HepG2 (cell line): ENCODE measurements around the gene DOCK9. TPM values are rescaled to one million over a fixed set of nuclear protein-coding genes. Genes with fewer than 3 reads are reported as not detected.

Experiments used
- ATAC-seq: fragments of 200-7000 bp; cut with Tn5 transposase; 3 replicates; pipeline ENCODE4 v1.9.1; 2020; ENCODE audit warnings: mild to moderate bottlenecking, moderate library complexity
- BruUV-seq: library from RNA; stranded (reverse); fragments of 400-500 nt; replicated peaks from 2 replicates; lab custom pipeline; 2021; lab: Mats Ljungman, UMichigan
- CTCF ChIA-PET: fragments of 300-600 bp; formaldehyde crosslinking; extraction: SDS; loops from one replicate; lab custom pipeline; 2021; ENCODE audit warnings: low total read pairs, inconsistent platforms, low intra/inter-chr PET ratio; lab: Yijun Ruan, JAX
- POLR2A ChIA-PET: fragments of 350-600 bp; sonication (Branson Sonifier 250); formaldehyde crosslinking; loops from one replicate; lab custom pipeline; 2020; ENCODE audit warnings: antibody characterized with exemption, inconsistent platforms; lab: Yijun Ruan, JAX
- DNase-seq: peaks from one replicate; pipeline ENCODE4 v3.0.0-alpha.2; 2015; ENCODE audit warnings: low spot score
- FAIRE-seq: peaks from 3 replicates; lab custom pipeline; 2011; peaks lifted over from hg19 to GRCh38; lab: Jason Lieb, UNC
- H2AFZ ChIP-seq: one replicate; pipeline ENCODE4 v1.6.1; 2011; ENCODE audit warnings: low read length, inconsistent platforms
- H3K27ac ChIP-seq: fragments of 300-600 bp; 3 replicates; pipeline ENCODE4 v1.8.0; 2011; ENCODE audit warnings: mixed run types, mild to moderate bottlenecking, mixed read lengths, low read length, inconsistent platforms; ENCODE audit not compliant: insufficient read depth; ENCODE audit errors: extremely low read length
- H3K27me3 ChIP-seq, 2 experiments: fragments of 200-600 bp in 1 of 2; 2 replicates in 1 of 2; 3 replicates in 1 of 2; pipeline versions ENCODE4 v1.6.0 to v1.8.0; 2011; ENCODE audit warnings: low read length in 2 of 2, mild to moderate bottlenecking in 2 of 2, moderate library complexity in 2 of 2, inconsistent platforms in 1 of 2; ENCODE audit not compliant: insufficient read depth in 2 of 2, control insufficient read depth in 1 of 2
- H3K36me3 ChIP-seq, 2 experiments: fragments of 200-600 bp in 1 of 2; replicated peaks in 1 of 2; 2 replicates in 1 of 2; 3 replicates in 1 of 2; pipeline versions ENCODE4 v1.5.1 to v1.8.0; 2011; ENCODE audit warnings: low read length in 2 of 2, inconsistent platforms in 1 of 2; ENCODE audit not compliant: insufficient read depth in 2 of 2, control insufficient read depth in 1 of 2
- H3K4me1 ChIP-seq: 2 replicates; pipeline ENCODE4 v1.5.1; 2012; ENCODE audit warnings: low read length, inconsistent platforms; ENCODE audit not compliant: insufficient read depth
- H3K4me2 ChIP-seq: 2 replicates; pipeline ENCODE4 v1.6.0; 2011; ENCODE audit warnings: low read depth, low read length, inconsistent platforms
- H3K4me3 ChIP-seq, 3 experiments: fragments of 200-600 bp in 1 of 3; sonication (generic), shearing (Covaris generic) in 1 of 3; replicated peaks in 1 of 3; 2 replicates each; pipeline ENCODE4 v1.5.1; 2011 to 2016; ENCODE audit warnings: low read length in 3 of 3, inconsistent platforms in 2 of 3, low read depth in 2 of 3, mild to moderate bottlenecking in 2 of 3, control low read depth in 1 of 3, mixed read lengths in 1 of 3; ENCODE audit not compliant: insufficient read depth in 1 of 3
- H3K79me2 ChIP-seq: one replicate; pipeline ENCODE4 v1.6.1; 2011; ENCODE audit warnings: low read length, inconsistent platforms; ENCODE audit not compliant: insufficient read depth
- H3K9ac ChIP-seq: 2 replicates; pipeline ENCODE4 v1.6.0; 2011; ENCODE audit warnings: mild to moderate bottlenecking, low read depth, low read length, inconsistent platforms; ENCODE audit not compliant: insufficient read depth
- H3K9me3 ChIP-seq: 2 replicates; pipeline ENCODE4 v1.5.1; 2012; ENCODE audit warnings: mild to moderate bottlenecking, low read length
- H4K20me1 ChIP-seq: 2 replicates; pipeline ENCODE4 v1.6.0; 2011; ENCODE audit warnings: inconsistent platforms, mild to moderate bottlenecking, low read length, moderate library complexity; ENCODE audit not compliant: insufficient read depth
- CBX1 ChIP-seq: IDR thresholded peaks from one replicate; pipeline ENCODE4 v1.6.1; 2016; ENCODE audit warnings: antibody characterized with exemption, low read depth
- EEA1 ChIP-seq: sonication (generic); formaldehyde crosslinking; IDR thresholded peaks from 2 replicates; pipeline ENCODE4 v1.5.1; 2020; ENCODE audit warnings: mild to moderate bottlenecking, missing genetic modification reagents, borderline replicate concordance
- FOXJ3 ChIP-seq: sonication (generic); formaldehyde crosslinking; IDR thresholded peaks from 2 replicates; pipeline ENCODE4 v1.4.0; 2020; ENCODE audit warnings: missing genetic modification reagents, mild to moderate bottlenecking, borderline replicate concordance
- JUN ChIP-seq: sonication (generic); formaldehyde crosslinking; IDR thresholded peaks from 2 replicates; pipeline ENCODE4 v1.4.0; 2020; ENCODE audit warnings: mild to moderate bottlenecking, missing genetic modification reagents
- KLF15 ChIP-seq: sonication (generic); formaldehyde crosslinking; IDR thresholded peaks from 2 replicates; pipeline ENCODE4 v1.8.1; 2023; ENCODE audit warnings: borderline replicate concordance, mild to moderate bottlenecking, inconsistent platforms, missing genetic modification reagents, mixed read lengths
- MAZ ChIP-seq, 2 experiments: sonication (generic) in 1 of 2; formaldehyde crosslinking in 1 of 2; IDR thresholded peaks; 2 replicates each; pipeline versions ENCODE4 v1.5.0 to v1.6.1; 2012 to 2020; ENCODE audit warnings: low read depth in 2 of 2, mild to moderate bottlenecking in 2 of 2, borderline replicate concordance in 1 of 2, improper control_type of control experiment in 1 of 2, low read length in 1 of 2, missing genetic modification reagents in 1 of 2, moderate library complexity in 1 of 2
- NPAS2 ChIP-seq: sonication (generic); formaldehyde crosslinking; IDR thresholded peaks from 2 replicates; pipeline ENCODE4 v1.8.0; 2022; ENCODE audit warnings: mild to moderate bottlenecking, missing genetic modification reagents, borderline replicate concordance
- U2AF2 ChIP-seq: fragments of 200-400 bp; formaldehyde crosslinking; IDR thresholded peaks from 2 replicates; pipeline ENCODE4 v1.6.1; 2017; ENCODE audit warnings: low read depth, mild to moderate bottlenecking, low read length
- ZKSCAN5 ChIP-seq: sonication (generic); formaldehyde crosslinking; IDR thresholded peaks from 2 replicates; pipeline ENCODE4 v1.5.1; 2020; ENCODE audit warnings: mild to moderate bottlenecking, missing genetic modification reagents
- ZNF607 ChIP-seq: sonication (generic); formaldehyde crosslinking; IDR thresholded peaks from 2 replicates; pipeline ENCODE4 v1.5.1; 2020; ENCODE audit warnings: missing genetic modification reagents, mild to moderate bottlenecking, borderline replicate concordance
- ZNF782 ChIP-seq: sonication (generic); formaldehyde crosslinking; IDR thresholded peaks from 2 replicates; pipeline ENCODE4 v1.4.0; 2020; ENCODE audit warnings: missing genetic modification reagents, mild to moderate bottlenecking, borderline replicate concordance
- ZNF792 ChIP-seq: IDR thresholded peaks from 2 replicates; pipeline ENCODE4 v1.6.1; 2016
- WGBS: methylation state at CpG from one replicate; pipeline ENCODE4 v1.1.6; 2017; ENCODE audit warnings: low lambda C conversion rate; 5-methylcytosine and 5-hydroxymethylcytosine counted together
- in situ Hi-C: cut with HindIII; loops from 2 replicates; pipeline ENCODE4 v1.10.0; 2017; ENCODE audit warnings: low pct_unique_long_range_greater_than_20kb; ENCODE audit not compliant: extremely low pct_ligation_motif_present
- intact Hi-C: fragments of 100-400 bp; cut with micrococcal nuclease; formaldehyde crosslinking; loops from one replicate; pipeline ENCODE4 v1.10.0; 2022; ENCODE audit not compliant: unreplicated experiment
- polyA plus RNA-seq, 8 experiments: library from polyadenylated mRNA; depleted of rRNA in 3 of 8; stranded (reverse) in 7 of 8; unstranded in 1 of 8; fragments of >200 nt; fragmentation: Illumina TruSeq in 4 of 8; extraction: Trizol in 4 of 8; gene quantifications; 2 replicates each; pipeline versions ENCODE4 v1.2.1 to v1.2.3, GENCODE V29; 2011 to 2016; ENCODE audit warnings: low read depth in 4 of 8, missing spikeins in 1 of 8, mixed read lengths in 1 of 8; ENCODE audit not compliant: insufficient read depth in 1 of 8
- total RNA-seq, 5 experiments: library from RNA; depleted of rRNA; stranded (reverse); fragments of >200 nt; fragmentation: Illumina TruSeq; extraction: Trizol; gene quantifications; 2 replicates each; pipeline ENCODE4 v1.2.3, GENCODE V29; 2016; ENCODE audit warnings: low read depth in 1 of 5
- TF ChIP-seq, protein P1 (sequence below): sonication (generic); formaldehyde crosslinking; IDR thresholded peaks from 2 replicates; pipeline ENCODE4 v1.4.0; 2020; ENCODE audit warnings: missing genetic modification reagents, borderline replicate concordance
- TF ChIP-seq, protein P2 (sequence below): sonication (generic); formaldehyde crosslinking; IDR thresholded peaks from 2 replicates; pipeline ENCODE4 v1.5.0; 2020; ENCODE audit warnings: missing genetic modification reagents, mild to moderate bottlenecking, borderline replicate concordance
- TF ChIP-seq, protein P3 (sequence below): sonication (generic); formaldehyde crosslinking; IDR thresholded peaks from 2 replicates; pipeline ENCODE4 v1.4.0; 2020; ENCODE audit warnings: missing genetic modification reagents, borderline replicate concordance
- TF ChIP-seq, protein P4 (sequence below): IDR thresholded peaks from 2 replicates; pipeline ENCODE4 v1.6.1; 2016; ENCODE audit warnings: control low read depth

DOCK9 gene
- total and polyA plus RNA-seq, 2 of the 13 experiments (the other 11 are each of a cell fraction or from before 2014, with no cell fraction given): 0.44 to 0.97 TPM

DNA sequence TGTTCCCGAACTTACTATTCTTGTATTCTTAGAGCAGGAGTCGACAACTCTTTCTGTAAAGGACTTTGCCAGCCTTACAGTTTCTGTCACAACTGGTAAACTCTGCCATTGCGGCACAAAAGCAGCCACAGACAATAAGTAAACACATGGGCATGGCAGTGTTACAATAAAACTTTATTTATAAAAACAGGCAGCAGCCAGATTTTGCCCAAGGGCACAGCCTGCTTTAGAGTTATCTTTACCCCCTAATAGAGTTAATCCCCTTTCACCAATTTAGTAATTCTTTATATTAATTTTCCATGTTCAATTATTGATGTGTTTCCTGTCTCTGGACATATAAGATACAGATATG lies 19.4 kb downstream of the DOCK9 start (continued):
- TF ChIP-seq, protein P1, sequence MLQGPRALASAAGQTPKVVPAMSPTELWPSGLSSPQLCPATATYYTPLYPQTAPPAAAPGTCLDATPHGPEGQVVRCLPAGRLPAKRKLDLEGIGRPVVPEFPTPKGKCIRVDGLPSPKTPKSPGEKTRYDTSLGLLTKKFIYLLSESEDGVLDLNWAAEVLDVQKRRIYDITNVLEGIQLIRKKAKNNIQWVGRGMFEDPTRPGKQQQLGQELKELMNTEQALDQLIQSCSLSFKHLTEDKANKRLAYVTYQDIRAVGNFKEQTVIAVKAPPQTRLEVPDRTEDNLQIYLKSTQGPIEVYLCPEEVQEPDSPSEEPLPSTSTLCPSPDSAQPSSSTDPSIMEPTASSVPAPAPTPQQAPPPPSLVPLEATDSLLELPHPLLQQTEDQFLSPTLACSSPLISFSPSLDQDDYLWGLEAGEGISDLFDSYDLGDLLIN (CRISPR knock-in tag): no peak

DNA sequence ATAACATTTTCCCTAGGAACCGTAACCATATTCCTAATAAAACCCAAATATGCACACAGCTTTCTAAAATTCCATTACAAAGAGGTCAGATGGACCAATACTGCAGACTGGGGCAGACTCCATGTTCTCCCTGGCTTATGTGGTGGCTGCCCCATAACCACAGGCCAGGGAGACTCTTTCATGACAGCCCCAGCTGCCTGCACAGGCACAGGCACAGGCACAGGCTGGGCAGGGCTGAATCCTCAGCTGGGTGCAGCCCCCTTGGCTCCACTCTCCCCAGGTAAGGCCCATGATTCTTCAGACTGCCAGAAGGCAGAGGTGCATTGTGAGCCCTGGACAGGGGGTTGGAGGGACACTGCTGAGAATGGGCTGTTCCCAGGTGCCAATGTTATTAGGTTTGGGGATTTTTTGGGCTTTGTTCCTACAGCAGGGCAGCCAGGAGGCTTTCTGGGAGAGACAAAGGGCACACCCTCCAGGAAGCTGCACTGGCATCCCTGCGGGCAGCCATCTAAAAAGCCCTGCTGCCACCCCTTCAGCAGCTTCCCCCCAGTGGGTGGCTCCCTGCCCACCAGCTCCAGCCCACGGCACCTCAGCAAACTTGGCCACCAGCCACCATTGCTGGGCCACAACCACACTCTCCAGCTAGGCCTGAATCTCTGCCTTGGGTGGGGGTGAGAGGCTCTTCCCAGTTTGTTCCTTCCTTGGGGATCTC lies 20.0 kb downstream of the DOCK9 start:
- CTCF ChIA-PET: no interaction called here
- H3K4me3 ChIP-seq: no peak overlapping the region
- intact Hi-C loops: no loop called here
- H3K36me3 ChIP-seq: no peaks in the 10 kb centered on the region
- BruUV-seq: no TSS peak
- H3K9ac ChIP-seq: no peak overlapping the region
- H3K27me3 ChIP-seq: no peaks in the 10 kb centered on the region
- H2AFZ ChIP-seq: no peak overlapping the region
- H3K4me2 ChIP-seq: no peak overlapping the region
- POLR2A ChIA-PET: no interaction called here
- in situ Hi-C loops: no loop called here
- no peak for FAIRE-seq
- H3K9me3 ChIP-seq: no peaks in the 10 kb centered on the region
- WGBS: 73% methylated on average over 2 of the region's 3 CpGs
- DNase-seq: no peak
- H3K27ac ChIP-seq: no peak overlapping the region
- H4K20me1 ChIP-seq: no peaks in the 10 kb centered on the region
- H3K4me1 ChIP-seq: peaks cover 5% of the 10 kb centered on the region; the same call in 1 of the 2 replicates
- ATAC-seq: no peak
- H3K79me2 ChIP-seq: no peaks in the 10 kb centered on the region
- TF ChIP-seq ZNF782 (CRISPR knock-in tag): no peak
- TF ChIP-seq, protein P2, sequence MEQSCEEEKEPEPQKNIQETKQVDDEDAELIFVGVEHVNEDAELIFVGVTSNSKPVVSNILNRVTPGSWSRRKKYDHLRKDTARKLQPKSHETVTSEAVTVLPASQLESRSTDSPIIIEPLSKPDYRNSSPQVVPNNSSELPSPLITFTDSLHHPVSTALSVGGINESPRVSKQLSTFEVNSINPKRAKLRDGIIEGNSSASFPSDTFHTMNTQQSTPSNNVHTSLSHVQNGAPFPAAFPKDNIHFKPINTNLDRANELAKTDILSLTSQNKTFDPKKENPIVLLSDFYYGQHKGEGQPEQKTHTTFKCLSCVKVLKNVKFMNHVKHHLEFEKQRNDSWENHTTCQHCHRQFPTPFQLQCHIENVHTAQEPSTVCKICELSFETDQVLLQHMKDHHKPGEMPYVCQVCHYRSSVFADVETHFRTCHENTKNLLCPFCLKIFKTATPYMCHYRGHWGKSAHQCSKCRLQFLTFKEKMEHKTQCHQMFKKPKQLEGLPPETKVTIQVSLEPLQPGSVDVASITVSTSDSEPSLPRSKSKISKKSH: no peak
- TF ChIP-seq ZNF607 (CRISPR knock-in tag): no peak
- TF ChIP-seq ZNF792 (CRISPR knock-in tag): no peak
- TF ChIP-seq, protein P3, sequence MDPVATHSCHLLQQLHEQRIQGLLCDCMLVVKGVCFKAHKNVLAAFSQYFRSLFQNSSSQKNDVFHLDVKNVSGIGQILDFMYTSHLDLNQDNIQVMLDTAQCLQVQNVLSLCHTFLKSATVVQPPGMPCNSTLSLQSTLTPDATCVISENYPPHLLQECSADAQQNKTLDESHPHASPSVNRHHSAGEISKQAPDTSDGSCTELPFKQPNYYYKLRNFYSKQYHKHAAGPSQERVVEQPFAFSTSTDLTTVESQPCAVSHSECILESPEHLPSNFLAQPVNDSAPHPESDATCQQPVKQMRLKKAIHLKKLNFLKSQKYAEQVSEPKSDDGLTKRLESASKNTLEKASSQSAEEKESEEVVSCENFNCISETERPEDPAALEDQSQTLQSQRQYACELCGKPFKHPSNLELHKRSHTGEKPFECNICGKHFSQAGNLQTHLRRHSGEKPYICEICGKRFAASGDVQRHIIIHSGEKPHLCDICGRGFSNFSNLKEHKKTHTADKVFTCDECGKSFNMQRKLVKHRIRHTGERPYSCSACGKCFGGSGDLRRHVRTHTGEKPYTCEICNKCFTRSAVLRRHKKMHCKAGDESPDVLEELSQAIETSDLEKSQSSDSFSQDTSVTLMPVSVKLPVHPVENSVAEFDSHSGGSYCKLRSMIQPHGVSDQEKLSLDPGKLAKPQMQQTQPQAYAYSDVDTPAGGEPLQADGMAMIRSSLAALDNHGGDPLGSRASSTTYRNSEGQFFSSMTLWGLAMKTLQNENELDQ: no peak
- TF ChIP-seq NPAS2: no peak
- no peak for TF ChIP-seq ZKSCAN5 (CRISPR knock-in tag)
- TF ChIP-seq JUN (CRISPR knock-in tag): no peak
- TF ChIP-seq MAZ (IDR thresholded peaks at IDR 0.05; ENCODE audit: borderline replicate concordance, low read depth, low read length): no peak
- TF ChIP-seq MAZ (CRISPR knock-in tag; IDR thresholded peaks at IDR 0.05; ENCODE audit: low read depth): no peak
- TF ChIP-seq FOXJ3: no peak
- TF ChIP-seq, protein P4, sequence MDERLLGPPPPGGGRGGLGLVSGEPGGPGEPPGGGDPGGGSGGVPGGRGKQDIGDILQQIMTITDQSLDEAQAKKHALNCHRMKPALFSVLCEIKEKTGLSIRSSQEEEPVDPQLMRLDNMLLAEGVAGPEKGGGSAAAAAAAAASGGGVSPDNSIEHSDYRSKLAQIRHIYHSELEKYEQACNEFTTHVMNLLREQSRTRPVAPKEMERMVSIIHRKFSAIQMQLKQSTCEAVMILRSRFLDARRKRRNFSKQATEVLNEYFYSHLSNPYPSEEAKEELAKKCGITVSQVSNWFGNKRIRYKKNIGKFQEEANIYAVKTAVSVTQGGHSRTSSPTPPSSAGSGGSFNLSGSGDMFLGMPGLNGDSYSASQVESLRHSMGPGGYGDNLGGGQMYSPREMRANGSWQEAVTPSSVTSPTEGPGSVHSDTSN (CRISPR knock-in tag): no peak
- TF ChIP-seq CBX1: no peak
- no peak for TF ChIP-seq KLF15 (CRISPR knock-in tag)
- TF ChIP-seq U2AF2: no peak
- no peak for TF ChIP-seq EEA1 (CRISPR knock-in tag)
